Islet of Langerhans (tissue), 1 donor: ENCODE measurements around the gene PC.

Experiments used
- FAIRE-seq: peaks from one replicate; lab custom pipeline; 2011; peaks lifted over from hg19 to GRCh38; lab: Jason Lieb, UNC

Gene PC

GRCh38 chr11:66910016-66910415 lies 48.2 kb downstream of the PC start:
- no peak for FAIRE-seq

GRCh38 chr11:66909181-66909580 lies 49.0 kb downstream of the PC start:
- no peak for FAIRE-seq

GRCh38 chr11:66907751-66908630 lies 50.2 kb downstream of the PC start:
- no peak for FAIRE-seq

DNA sequence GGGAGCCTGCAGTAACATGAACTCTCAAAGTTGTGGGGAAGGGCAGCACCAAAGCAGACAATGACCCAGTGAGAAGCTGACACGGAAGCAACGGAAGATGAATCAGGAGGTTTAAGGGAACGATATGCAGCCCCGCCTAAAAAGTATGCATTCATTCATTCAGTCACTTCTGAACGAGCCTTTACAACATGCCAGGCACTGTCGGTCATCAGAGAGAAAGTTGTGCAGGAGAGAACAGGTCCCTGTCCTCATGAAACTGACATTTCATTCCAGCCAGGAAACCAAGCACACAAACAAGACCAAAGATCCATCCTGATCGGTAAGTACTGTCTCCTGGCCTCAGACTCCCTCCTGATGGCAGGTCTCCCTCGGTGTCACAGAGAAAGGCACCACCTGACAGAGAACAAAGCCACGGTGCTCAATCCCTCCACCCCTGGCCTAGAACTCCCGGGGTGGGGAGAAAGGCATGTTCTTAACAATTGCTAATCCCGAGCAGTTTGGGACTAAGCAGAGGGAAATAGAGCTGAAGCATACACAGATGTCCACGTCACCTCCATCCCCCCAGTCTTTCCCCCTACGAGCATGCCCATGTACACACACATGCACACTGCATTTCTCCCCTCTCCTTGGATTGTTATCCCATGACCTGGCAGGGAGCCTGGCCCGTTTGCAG lies 52.0 kb downstream of the PC start:
- FAIRE-seq: no peak

- FAIRE-seq: no peak
Observed at GRCh38 chr11:66905631-66906030, 52.6 kb downstream of the PC start.

DNA sequence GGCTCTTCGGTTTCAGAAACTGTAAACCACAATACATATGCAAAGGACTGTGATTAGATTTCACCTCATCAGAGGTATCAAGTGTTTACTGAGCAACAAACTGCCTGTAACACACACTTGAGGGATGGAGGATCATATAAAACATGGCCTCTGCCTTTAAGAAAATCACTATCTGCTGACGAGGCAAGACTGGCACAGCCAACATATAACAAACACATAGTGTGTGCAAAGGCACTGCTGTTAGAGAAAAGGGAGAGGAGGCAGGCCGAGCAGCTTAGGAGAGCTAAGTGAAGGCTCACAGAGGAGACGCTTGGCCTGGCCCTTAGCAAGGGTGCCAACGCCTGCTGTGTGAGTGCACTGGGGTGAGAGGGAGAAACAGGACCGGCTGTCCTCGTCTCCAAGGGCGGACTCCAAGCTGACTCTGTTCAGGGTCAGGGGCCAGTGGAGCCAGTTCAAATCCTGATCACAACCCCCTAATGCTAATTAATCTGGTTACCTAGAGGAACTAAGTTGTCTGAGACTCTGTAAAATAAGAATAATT lies 53.1 kb downstream of the PC start:
- no peak for FAIRE-seq

- no peak for FAIRE-seq
Observed at GRCh38 chr11:66904561-66904960, 53.6 kb downstream of the PC start.

GRCh38 chr11:66904055-66904454 lies 54.1 kb downstream of the PC start:
- no peak for FAIRE-seq

DNA sequence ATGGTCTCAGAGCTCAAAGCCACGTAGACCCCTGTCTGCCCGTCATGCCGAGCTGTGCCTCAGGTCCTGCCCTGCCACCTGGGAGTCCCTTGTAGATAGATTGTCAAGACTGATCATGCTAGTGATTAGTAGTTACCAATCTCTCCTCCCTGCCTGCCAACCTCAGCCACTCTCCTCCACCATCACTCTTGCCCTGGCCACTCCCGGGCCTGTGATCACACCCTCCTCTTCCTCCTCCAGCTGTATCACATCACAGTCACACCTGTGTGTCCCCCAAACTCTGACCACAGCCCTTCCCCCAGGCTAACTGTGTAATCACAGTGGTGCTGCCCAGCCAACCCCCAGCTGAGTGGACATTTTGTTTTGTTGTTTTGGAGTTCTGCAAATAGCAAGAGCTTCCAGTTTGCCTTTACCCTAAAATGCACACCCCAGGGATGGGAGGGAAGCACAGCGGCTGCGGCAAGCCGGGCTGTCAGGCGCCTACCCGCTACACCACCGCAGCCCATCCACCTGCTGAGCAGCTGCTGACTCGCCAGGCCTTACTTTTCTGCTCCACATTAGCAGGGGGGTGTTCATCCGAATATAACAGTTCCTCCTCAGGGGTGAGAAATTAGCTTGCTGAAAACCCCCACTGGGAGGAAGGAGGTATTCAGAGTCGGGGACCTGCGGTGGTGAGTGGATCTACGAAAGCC lies 55.6 kb downstream of the PC start:
- FAIRE-seq: no peak

DNA sequence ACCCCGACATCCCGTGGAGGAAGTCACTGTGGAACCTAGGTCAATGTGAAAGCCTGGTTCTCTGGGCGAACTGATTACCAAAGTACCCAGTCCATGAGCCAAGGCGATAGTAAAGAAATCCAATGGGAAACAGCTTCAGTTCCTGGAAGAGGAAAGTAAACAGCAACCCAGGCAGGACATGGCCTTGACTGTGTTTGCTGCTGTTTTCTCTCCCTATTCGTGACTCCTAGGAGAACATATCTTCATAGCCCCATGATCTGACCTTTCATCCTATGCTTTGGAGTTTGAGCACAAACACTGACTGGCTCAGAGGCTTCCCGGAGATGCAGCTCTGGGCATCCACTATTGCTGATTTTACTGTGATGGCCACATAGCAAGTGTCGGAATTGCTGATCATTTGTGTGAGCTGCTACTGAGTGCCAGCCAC lies 56.2 kb downstream of the PC start:
- FAIRE-seq: no peak

GRCh38 chr11:66894141-66894540 lies 64.0 kb downstream of the PC start:
- FAIRE-seq: no peak

GRCh38 chr11:66892911-66893310 lies 65.3 kb downstream of the PC start:
- no peak for FAIRE-seq

DNA sequence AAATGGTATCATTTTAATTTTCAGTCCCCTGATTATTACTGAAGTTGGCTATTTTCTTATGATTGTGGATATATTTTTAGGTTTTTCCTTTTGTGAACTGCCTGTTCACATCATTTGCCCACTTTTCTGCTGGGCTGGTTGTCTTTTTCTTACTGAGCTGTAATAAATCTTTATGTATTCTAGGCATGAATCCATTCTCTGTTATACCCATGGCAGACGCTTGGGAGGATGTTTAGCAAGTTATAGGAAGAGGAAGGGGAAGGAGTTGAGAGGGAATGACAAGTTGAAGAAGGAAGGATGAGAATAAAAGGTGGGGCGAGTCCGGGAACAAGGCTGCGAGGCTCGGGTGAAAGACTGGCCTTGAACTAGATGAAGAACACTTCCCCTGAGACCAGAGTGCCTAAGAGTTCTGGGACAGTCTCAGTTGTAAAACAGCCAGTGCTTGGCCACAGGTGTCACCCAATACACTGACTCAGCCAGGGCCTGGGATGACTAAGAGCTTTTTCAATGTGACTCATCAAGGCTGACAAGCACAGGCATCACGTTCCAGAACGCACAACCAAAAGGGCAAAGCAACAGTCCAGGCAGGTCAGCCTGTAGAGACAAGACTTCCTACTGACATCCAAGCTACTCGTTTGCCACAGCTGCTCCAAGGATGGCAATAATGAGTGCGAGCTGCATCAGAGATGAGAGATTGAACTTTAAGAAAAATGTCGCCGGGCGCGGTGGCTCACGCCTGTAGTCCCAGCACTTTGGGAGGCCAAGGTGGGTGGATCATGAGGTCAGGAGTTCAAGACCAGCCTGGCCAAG lies 66.1 kb downstream of the PC start:
- FAIRE-seq: no peak

GRCh38 chr11:66889960-66890359 lies 68.2 kb downstream of the PC start:
- FAIRE-seq: no peak

- FAIRE-seq: no peak
Observed at GRCh38 chr11:66888282-66888681, 69.9 kb downstream of the PC start.

DNA sequence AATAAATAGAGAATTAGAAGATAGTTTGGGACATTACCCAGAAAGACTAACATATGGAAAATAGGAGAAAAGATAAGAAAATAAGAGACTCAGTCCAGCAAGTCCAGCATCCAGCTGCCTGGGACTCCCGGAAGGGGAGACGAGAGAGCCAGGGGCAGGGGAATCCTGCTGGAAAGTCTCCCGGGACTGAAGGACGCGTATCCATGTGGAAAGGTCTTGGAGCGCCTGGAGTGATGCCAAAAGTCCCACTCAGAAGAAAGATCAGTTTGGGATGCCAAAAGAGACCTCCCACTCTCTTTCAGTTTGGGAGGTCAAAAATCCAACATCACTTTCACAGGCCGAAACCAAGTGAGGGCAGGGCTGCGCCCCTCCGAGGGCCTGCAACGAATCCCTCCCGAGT lies 70.7 kb downstream of the PC start:
- FAIRE-seq: no peak

DNA sequence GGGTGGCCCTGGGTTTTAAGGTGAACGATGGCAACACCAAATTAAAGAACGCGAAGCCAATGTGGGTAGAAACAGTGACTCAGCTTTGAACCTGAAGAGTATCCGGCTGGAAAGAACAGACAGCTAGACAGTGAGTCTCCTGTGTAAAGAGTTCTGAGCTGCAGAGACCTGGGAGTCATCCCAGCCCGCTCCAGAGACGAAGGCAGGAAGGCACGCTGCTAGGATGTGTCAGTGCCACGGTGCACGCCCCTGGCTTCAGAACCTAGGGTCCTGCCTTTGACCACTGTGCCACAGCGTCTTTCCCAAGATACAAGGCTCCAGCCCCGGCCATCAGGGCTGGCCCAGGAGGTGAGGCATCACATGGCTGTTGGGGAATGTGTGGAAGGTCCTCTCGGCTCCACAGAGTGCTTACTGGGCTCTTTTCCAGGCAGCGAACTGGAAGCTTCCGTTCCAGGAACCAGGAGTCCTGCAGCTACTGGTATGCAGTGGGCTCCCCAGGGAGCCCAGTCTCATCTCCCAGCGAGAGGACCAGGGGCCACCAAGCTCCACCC lies 71.4 kb downstream of the PC start:
- no peak for FAIRE-seq

GRCh38 chr11:66885950-66886440 lies 72.2 kb downstream of the PC start:
- no peak for FAIRE-seq

DNA sequence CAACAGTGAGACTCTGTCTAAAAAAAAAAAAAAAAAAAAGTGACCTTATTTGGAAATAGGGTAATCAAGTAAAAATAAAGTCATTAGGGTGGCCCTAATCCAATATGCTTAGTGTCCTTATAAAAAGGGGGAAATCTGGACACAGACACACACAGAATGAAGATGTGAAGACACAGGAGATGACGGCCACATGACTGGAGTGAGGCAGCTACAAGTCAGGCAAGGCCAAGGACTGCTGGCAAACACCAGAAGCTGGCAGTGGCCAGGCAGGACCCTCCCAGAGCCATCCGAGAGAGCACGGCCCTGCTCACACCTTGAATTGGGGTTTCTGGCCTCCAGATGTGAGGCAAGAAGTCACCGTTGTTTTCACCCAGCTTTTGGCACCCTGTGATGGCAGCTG lies 72.7 kb downstream of the PC start:
- FAIRE-seq: no peak

DNA sequence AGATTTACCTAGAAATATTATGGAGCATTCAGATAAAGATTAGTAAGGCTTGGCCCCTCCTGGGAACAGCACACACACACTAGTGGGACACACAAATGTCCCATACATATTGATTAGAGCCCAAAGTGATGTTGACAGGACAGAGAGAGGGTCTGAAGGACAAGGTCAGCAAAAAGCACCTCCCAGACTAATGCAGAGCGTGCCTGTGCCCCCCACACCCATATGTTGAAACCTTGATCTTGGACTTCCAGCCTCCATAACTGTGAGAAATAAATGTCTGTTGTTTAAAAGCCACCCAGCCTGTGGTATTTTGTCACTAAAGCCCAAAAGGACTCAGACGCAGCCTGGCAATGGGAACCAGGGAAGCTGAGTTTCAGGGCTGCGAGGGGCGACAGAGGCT lies 73.7 kb downstream of the PC start:
- no peak for FAIRE-seq
